Measurements from ENCODE around the gene ZNF444. TPM values are rescaled to one million over a fixed set of nuclear protein-coding genes. Genes with fewer than 3 reads are reported as not detected.

The ZNF444 gene
- total and polyA plus RNA-seq, 2 donors (not counting 3 experiments of a cell fraction or from before 2014, with no cell fraction given): 37.2 to 41.7 TPM

- no peak for DNase-seq (ENCODE audit: low read depth, low spot score)
- H3K79me2 ChIP-seq (ENCODE audit: control insufficient read depth, insufficient read depth, low read length): peaks cover 94% of the 10 kb centered on the region
- H3K36me3 ChIP-seq (ENCODE audit: control insufficient read depth in 2 of 2, extremely low read depth in 1 of 2, insufficient read depth in 2 of 2, low read length in 2 of 2): no peaks in the 10 kb centered on the region
- no peaks in the 10 kb centered on the region for H3K9me1 ChIP-seq (replicated peaks; ENCODE audit: control insufficient read depth, extremely low read depth, insufficient read depth, low read length)
- H4K20me1 ChIP-seq (replicated peaks; ENCODE audit: control insufficient read depth, extremely low read depth, insufficient read depth, low read length): no peaks in the 10 kb centered on the region
- H3K4me3 ChIP-seq (replicated peaks in 1 of 3; ENCODE audit: insufficient read depth in 1 of 3, low read depth in 1 of 3, low read length in 3 of 3): no peak overlapping the region
- no peak overlapping the region for H3K4me2 ChIP-seq (ENCODE audit: insufficient read depth, low read length)
- H3K27me3 ChIP-seq (ENCODE audit: control insufficient read depth in 2 of 2, insufficient read depth in 2 of 2, low read length in 2 of 2): no peaks in the 10 kb centered on the region
- TF ChIP-seq EZH2 (IDR thresholded peaks at IDR 0.05; ENCODE audit: borderline replicate concordance, low read depth, low read length, severe bottlenecking): no peak
- TF ChIP-seq MYC (IDR thresholded peaks at IDR 0.05; ENCODE audit: low read depth, low read length): no peak
- TF ChIP-seq POLR2A (IDR thresholded peaks at IDR 0.05; ENCODE audit: low read depth, low read length): no peak
- no peak for TF ChIP-seq CTCF (IDR thresholded peaks at IDR 0.05; ENCODE audit: extremely low read depth in 1 of 2, insufficient read depth in 1 of 2, low read depth in 1 of 2, low read length in 2 of 2)
- no peak for TF ChIP-seq MAX (IDR thresholded peaks at IDR 0.05; ENCODE audit: insufficient read depth, insufficient read length)
- no peak for TF ChIP-seq GATA2 (IDR thresholded peaks at IDR 0.05; ENCODE audit: insufficient read depth, insufficient read length, low read depth, low read length)
- no peak for FAIRE-seq
- dilution Hi-C loops (cut with MboI; ENCODE audit: extremely low pct_ligation_motif_present, low sequenced_read_pairs): no loop called here
- H2AFZ ChIP-seq (ENCODE audit: low read depth, low read length): no peak overlapping the region
- ChIA-PET POLR2A (interaction anchor here (0.6 kb wide), 1 partner anchor 899 kb away, joined by 5 read pairs; no protein-coding TSS in a partner anchor), CTCF (interaction anchor here (1.5 kb wide), 1 partner anchor 62 kb away, joined by 3 read pairs; no protein-coding TSS in a partner anchor)
- no peak overlapping the region for H3K9ac ChIP-seq (replicated peaks; ENCODE audit: extremely low read depth, insufficient read depth, low read length)
- peaks cover 28% of the 10 kb centered on the region for H3K4me1 ChIP-seq (ENCODE audit: control insufficient read depth, extremely low read depth, insufficient read depth, low read length)
- intact Hi-C loops (cut with micrococcal nuclease): no loop called here
- BruUV-seq (replicated peaks): no TSS peak
- H3K9me3 ChIP-seq (replicated peaks; ENCODE audit: control insufficient read depth, insufficient read depth, low read length): no peaks in the 10 kb centered on the region
- no peak overlapping the region for H3K27ac ChIP-seq (ENCODE audit: insufficient read depth, low read depth, low read length)
Observed at GRCh38 chr19:56109226-56109625, 31.9 kb upstream of the ZNF444 start.

Measured in endothelial cell of umbilical vein (primary cell).